IMR-90 (cell line): ENCODE results near the gene SERPINA5. TPM values are rescaled to one million over a fixed set of nuclear protein-coding genes. Genes with fewer than 3 reads are reported as not detected.
A peak's percentile ranks its signal among the peaks of the same experiment; 100 is the strongest.

Experiments used
- ATAC-seq: fragments of 200-7000 bp; cut with Tn5 transposase; 2 replicates; pipeline ENCODE4 v1.9.1; 2020; ENCODE audit warnings: low read depth, mild to moderate bottlenecking, moderate library complexity
- BruUV-seq: library from RNA; stranded (reverse); fragments of 400-500 nt; replicated peaks from 2 replicates; lab custom pipeline; 2021; lab: Mats Ljungman, UMichigan
- CTCF ChIA-PET: fragments of 300-600 bp; formaldehyde crosslinking; extraction: SDS; loops from one replicate; lab custom pipeline; 2021; ENCODE audit warnings: antibody characterized with exemption; lab: Yijun Ruan, JAX
- POLR2A ChIA-PET: fragments of 300-600 bp; sonication (Branson Sonifier 250); formaldehyde crosslinking; loops from one replicate; lab custom pipeline; 2022; ENCODE audit warnings: antibody characterized with exemption; ENCODE audit not compliant: unreplicated experiment; lab: Charles Lee
- DNase-seq: peaks from one replicate; pipeline ENCODE4 v3.0.0; 2013
- H2AFZ ChIP-seq: replicated peaks from 2 replicates; pipeline ENCODE3; 2013; ENCODE audit warnings: low read length, mild to moderate bottlenecking; ENCODE audit not compliant: poor library complexity
- H2AK5ac ChIP-seq: 2 replicates; pipeline ENCODE4 v1.6.1; 2013; ENCODE audit warnings: low read depth, low read length, inconsistent platforms
- H2AK9ac ChIP-seq: replicated peaks from 2 replicates; pipeline ENCODE3; 2013; ENCODE audit warnings: mild to moderate bottlenecking, low read depth, low read length, moderate library complexity; ENCODE audit not compliant: poor library complexity
- H2BK120ac ChIP-seq: 2 replicates; pipeline ENCODE4 v1.6.1; 2013; ENCODE audit warnings: low read depth, low read length, inconsistent platforms
- H2BK15ac ChIP-seq: 3 replicates; pipeline ENCODE4 v1.6.1; 2013; ENCODE audit warnings: low read depth, low read length, inconsistent platforms
- H2BK20ac ChIP-seq: 2 replicates; pipeline ENCODE4 v1.6.1; 2013; ENCODE audit warnings: low read depth, mild to moderate bottlenecking, inconsistent platforms, low read length, moderate library complexity
- H2BK5ac ChIP-seq: 2 replicates; pipeline ENCODE4 v1.6.1; 2013; ENCODE audit warnings: mild to moderate bottlenecking, low read depth, low read length, inconsistent platforms; ENCODE audit not compliant: poor library complexity, severe bottlenecking
- H3K14ac ChIP-seq: replicated peaks from 2 replicates; pipeline ENCODE4 v1.6.1; 2013; ENCODE audit warnings: low read depth, low read length, inconsistent platforms
- H3K18ac ChIP-seq: 2 replicates; pipeline ENCODE4 v1.6.1; 2013; ENCODE audit warnings: low read depth, low read length, control low read depth
- H3K23ac ChIP-seq: 2 replicates; pipeline ENCODE4 v1.6.1; 2013; ENCODE audit warnings: low read depth, low read length, inconsistent platforms
- H3K27ac ChIP-seq: 2 replicates; pipeline ENCODE4 v1.5.1; 2013; ENCODE audit warnings: mild to moderate bottlenecking, control low read depth, low read length; ENCODE audit not compliant: insufficient read depth
- H3K27me3 ChIP-seq: 2 replicates; pipeline ENCODE4 v1.6.1; 2013; ENCODE audit warnings: low read length; ENCODE audit not compliant: control insufficient read depth, insufficient read depth
- H3K36me3 ChIP-seq: 2 replicates; pipeline ENCODE4 v1.6.1; 2013; ENCODE audit warnings: low read length, mixed read lengths; ENCODE audit not compliant: control insufficient read depth, insufficient read depth
- H3K4ac ChIP-seq: 2 replicates; pipeline ENCODE4 v1.6.1; 2013; ENCODE audit warnings: low read depth, low read length, inconsistent platforms
- H3K4me1 ChIP-seq: 2 replicates; pipeline ENCODE4 v1.6.1; 2013; ENCODE audit warnings: low read length, mixed read lengths; ENCODE audit not compliant: control insufficient read depth, insufficient read depth
- H3K4me2 ChIP-seq: 2 replicates; pipeline ENCODE4 v1.6.1; 2013; ENCODE audit warnings: low read depth, mild to moderate bottlenecking, control low read depth, low read length, moderate library complexity
- H3K4me3 ChIP-seq: 2 replicates; pipeline ENCODE4 v1.5.1; 2013; ENCODE audit warnings: low read depth, mild to moderate bottlenecking, control low read depth, low read length, moderate library complexity; ENCODE audit not compliant: insufficient read depth
- H3K56ac ChIP-seq: 2 replicates; pipeline ENCODE4 v1.6.1; 2013; ENCODE audit warnings: low read length, inconsistent platforms; ENCODE audit not compliant: insufficient read depth; ENCODE audit errors: extremely low read depth
- H3K79me1 ChIP-seq, 2 experiments: 2 replicates each; pipeline ENCODE4 v1.6.1; 2013; ENCODE audit warnings: low read length in 2 of 2, inconsistent platforms in 1 of 2, low read depth in 1 of 2
- H3K9ac ChIP-seq: 2 replicates; pipeline ENCODE4 v1.6.1; 2013; ENCODE audit warnings: low read depth, low read length, control low read depth
- H3K9me1 ChIP-seq: 2 replicates; pipeline ENCODE4 v1.6.1; 2013; ENCODE audit warnings: low read length, inconsistent platforms; ENCODE audit not compliant: insufficient read depth
- H3K9me3 ChIP-seq: 2 replicates; pipeline ENCODE4 v1.6.1; 2013; ENCODE audit warnings: low read length; ENCODE audit not compliant: control insufficient read depth, insufficient read depth
- H4K20me1 ChIP-seq: 2 replicates; pipeline ENCODE4 v1.6.1; 2013; ENCODE audit warnings: low read length, inconsistent platforms; ENCODE audit not compliant: insufficient read depth
- H4K5ac ChIP-seq: 2 replicates; pipeline ENCODE4 v1.6.1; 2013; ENCODE audit warnings: mild to moderate bottlenecking, low read depth, low read length, control low read depth
- H4K8ac ChIP-seq, 2 experiments: 2 replicates each; pipeline ENCODE4 v1.6.1; 2013; ENCODE audit warnings: low read depth in 2 of 2, low read length in 2 of 2, control low read depth in 1 of 2, inconsistent platforms in 1 of 2
- H4K91ac ChIP-seq: 2 replicates; pipeline ENCODE4 v1.6.1; 2013; ENCODE audit warnings: low read depth, low read length, inconsistent platforms; ENCODE audit not compliant: insufficient read depth
- CEBPB ChIP-seq: IDR thresholded peaks from 2 replicates; pipeline ENCODE4 v1.6.1; 2012; ENCODE audit warnings: low read depth, low read length, improper control_type of control experiment
- FOS ChIP-seq: fragments of 150-350 bp; IDR thresholded peaks from 2 replicates; pipeline ENCODE4 v1.6.1; 2016; ENCODE audit warnings: low read depth, low read length
- MXI1 ChIP-seq: IDR thresholded peaks from 2 replicates; pipeline ENCODE4 v1.6.1; 2012; ENCODE audit warnings: low read depth, mild to moderate bottlenecking, low read length, moderate library complexity, borderline replicate concordance
- NFE2L2 ChIP-seq: fragments of 150-350 bp; IDR thresholded peaks from 2 replicates; pipeline ENCODE4 v1.6.1; 2016; ENCODE audit warnings: low read depth, mild to moderate bottlenecking, low read length
- POLR2A ChIP-seq: IDR thresholded peaks from 2 replicates; pipeline ENCODE4 v1.6.1; 2012; ENCODE audit warnings: mild to moderate bottlenecking, low read depth, low read length
- SMC3 ChIP-seq: fragments of 150-350 bp; IDR thresholded peaks from 2 replicates; pipeline ENCODE4 v1.6.1; 2016; ENCODE audit warnings: low read depth, mild to moderate bottlenecking, antibody characterized with exemption, low read length, moderate library complexity
- WGBS, 2 experiments: methylation state at CpG; one replicate each; pipeline versions ENCODE4 v1.1.5 to v1.1.7; 2013; ENCODE audit warnings: missing lambda C conversion rate in 2 of 2; ENCODE audit not compliant: insufficient read length in 1 of 2; ENCODE audit errors: extremely low coverage in 2 of 2; 5-methylcytosine and 5-hydroxymethylcytosine counted together
- dilution Hi-C: fragments of 300-500 bp; cut with HindIII; formaldehyde crosslinking; loops from one replicate; pipeline ENCODE4 v1.14.3; 2018; ENCODE audit warnings: low sequenced_read_pairs; ENCODE audit not compliant: unreplicated experiment
- in situ Hi-C: fragments of 300-500 bp; cut with MboI; formaldehyde crosslinking; loops from 3 replicates; pipeline ENCODE4 v1.14.3; 2019; ENCODE audit warnings: low sequenced_read_pairs, inconsistent platforms, mixed read lengths
- intact Hi-C: fragments of 100-400 bp; cut with micrococcal nuclease; formaldehyde crosslinking; loops from 2 replicates; pipeline ENCODE4 v1.10.0; 2022
- polyA plus RNA-seq, 3 experiments: library from polyadenylated mRNA; depleted of rRNA; stranded (reverse); fragments of >200 nt; gene quantifications; 2 replicates each; pipeline ENCODE4 v1.2.3, GENCODE V29; 2012; ENCODE audit warnings: low replicate concordance in 1 of 3
- total RNA-seq: library from RNA; depleted of rRNA; stranded (reverse); fragments of >200 nt; gene quantifications from 2 replicates; pipeline ENCODE4 v1.2.3, GENCODE V29; 2012

Gene SERPINA5
- total and polyA plus RNA-seq, 2 of the 4 experiments (the other 2 are of a cell fraction): not detected

GRCh38 chr14:94540031-94540794 is 41.0 kb upstream of the SERPINA5 start:
- Histone ChIP-seq H2BK20ac (no peak overlapping the region), H3K4me1 (no peaks in the 10 kb centered on the region), H4K5ac (no peak overlapping the region), H3K56ac (no peak overlapping the region), H3K36me3 (no peaks in the 10 kb centered on the region), H3K9me1 (no peaks in the 10 kb centered on the region), H2AK9ac (no peak overlapping the region), H3K9me3 (no peaks in the 10 kb centered on the region), H2AFZ (peak overlapping the region; percentile 52), H3K4me3 (no peak overlapping the region), H4K8ac (no peak overlapping the region), H2BK120ac (no peak overlapping the region), H3K79me1 (no peaks in the 10 kb centered on the region), H4K20me1 (no peaks in the 10 kb centered on the region), H4K91ac (no peak overlapping the region), H3K4me2 (no peak overlapping the region), H3K4ac (no peak overlapping the region), H3K23ac (no peak overlapping the region), H3K18ac (no peak overlapping the region), H3K27ac (no peak overlapping the region), H3K27me3 (no peaks in the 10 kb centered on the region), H3K9ac (no peak overlapping the region), H2BK5ac (no peak overlapping the region), H2BK15ac (no peak overlapping the region), H2AK5ac (no peak overlapping the region), H3K14ac (no peak overlapping the region)
- ChIA-PET CTCF (interaction anchor here (0.6 to 2.2 kb wide), 3 partner anchors 9 to 318 kb away, joined by 4 to 5 read pairs (median 4); no protein-coding TSS in a partner anchor), POLR2A (no interaction called here)
- peak; percentile 9 for DNase-seq
- in situ Hi-C loops (no loop called here), dilution Hi-C loops (no loop called here), intact Hi-C loops (no loop called here)
- WGBS, 2 experiments: 8% methylated on average over 4 of the region's 13 CpGs; no CpG with 5 or more reads in 1 of the 2 experiments
- no peak for ATAC-seq
- no TSS peak for BruUV-seq
- no peak for TF ChIP-seq MXI1
- TF ChIP-seq FOS: no peak
- TF ChIP-seq POLR2A: no peak
- TF ChIP-seq SMC3: no peak
- TF ChIP-seq NFE2L2: no peak
- TF ChIP-seq CEBPB: no peak
